Measurements from ENCODE around the gene KYAT1. TPM values are rescaled to one million over a fixed set of nuclear protein-coding genes. Genes with fewer than 3 reads are reported as not detected.

The KYAT1 gene
- total RNA-seq, 1 experiment from 2014 or later = 11.8 TPM

DNA sequence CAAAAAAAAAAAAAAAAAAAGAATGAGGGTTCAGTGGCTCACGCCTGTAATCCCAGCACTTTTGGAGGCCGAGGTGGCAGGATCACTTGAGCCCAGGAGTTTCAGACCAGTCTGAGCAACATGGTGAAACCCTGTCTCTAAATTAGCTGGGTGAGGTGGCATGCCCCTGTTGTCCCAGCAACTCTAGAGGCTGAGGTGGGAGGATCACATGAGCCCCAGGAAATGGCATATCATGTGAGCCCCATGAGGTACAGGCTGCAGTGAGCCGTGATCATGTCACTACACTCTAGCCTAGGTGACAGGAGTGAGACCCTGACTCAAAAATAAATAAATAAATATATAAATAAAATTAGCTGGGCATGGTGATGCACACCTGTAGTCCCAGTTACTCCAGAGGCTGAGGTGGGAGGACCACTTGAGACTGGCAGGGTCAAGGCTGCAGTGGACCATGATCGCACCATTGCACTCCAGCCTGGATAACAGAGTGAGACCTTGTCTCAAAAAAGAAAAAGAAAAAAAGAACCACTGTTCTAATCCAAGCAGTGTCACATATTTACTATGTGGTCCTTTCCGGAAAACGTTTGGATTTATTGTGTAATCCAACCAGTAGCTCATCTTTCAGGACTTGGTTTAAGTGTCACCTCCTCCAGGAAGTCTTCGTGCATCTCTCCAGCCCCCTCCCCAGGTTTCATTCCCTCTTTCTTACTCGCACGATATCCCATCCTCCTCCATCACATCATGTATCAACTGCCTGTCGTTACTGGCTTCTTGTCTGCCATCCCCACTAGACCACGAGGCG is 39.9 kb downstream of the KYAT1 start:
- DNase-seq (ENCODE audit: low spot score) = no peak

DNA sequence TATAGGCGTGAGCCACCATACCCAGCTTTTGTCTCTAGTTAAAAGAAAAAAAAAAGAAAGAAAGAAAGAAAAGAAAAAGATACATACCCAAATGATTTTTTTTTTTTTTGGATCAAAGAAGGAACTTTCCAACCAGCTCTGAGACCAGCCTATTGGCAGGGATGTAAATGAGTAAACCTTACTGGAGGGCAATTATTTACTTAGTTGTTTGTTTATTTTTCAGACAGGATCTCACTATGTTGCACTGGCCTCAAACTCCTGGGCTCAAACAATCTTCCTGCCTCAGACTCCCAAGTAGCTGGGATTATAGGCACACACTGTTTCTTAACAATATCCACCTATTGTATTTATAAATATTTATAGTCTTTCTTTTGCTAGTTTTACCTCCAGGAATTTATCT is 41.2 kb downstream of the KYAT1 start:
- DNase-seq (ENCODE audit: low spot score) = no peak

- DNase-seq (ENCODE audit: low spot score) = no peak
These were observed 43.4 kb downstream of the KYAT1 start for GRCh38 chr9:128838338-128838737.

GRCh38 chr9:128836509-128837145 is 45.1 kb downstream of the KYAT1 start:
- no peak for DNase-seq (ENCODE audit: low spot score)

DNA sequence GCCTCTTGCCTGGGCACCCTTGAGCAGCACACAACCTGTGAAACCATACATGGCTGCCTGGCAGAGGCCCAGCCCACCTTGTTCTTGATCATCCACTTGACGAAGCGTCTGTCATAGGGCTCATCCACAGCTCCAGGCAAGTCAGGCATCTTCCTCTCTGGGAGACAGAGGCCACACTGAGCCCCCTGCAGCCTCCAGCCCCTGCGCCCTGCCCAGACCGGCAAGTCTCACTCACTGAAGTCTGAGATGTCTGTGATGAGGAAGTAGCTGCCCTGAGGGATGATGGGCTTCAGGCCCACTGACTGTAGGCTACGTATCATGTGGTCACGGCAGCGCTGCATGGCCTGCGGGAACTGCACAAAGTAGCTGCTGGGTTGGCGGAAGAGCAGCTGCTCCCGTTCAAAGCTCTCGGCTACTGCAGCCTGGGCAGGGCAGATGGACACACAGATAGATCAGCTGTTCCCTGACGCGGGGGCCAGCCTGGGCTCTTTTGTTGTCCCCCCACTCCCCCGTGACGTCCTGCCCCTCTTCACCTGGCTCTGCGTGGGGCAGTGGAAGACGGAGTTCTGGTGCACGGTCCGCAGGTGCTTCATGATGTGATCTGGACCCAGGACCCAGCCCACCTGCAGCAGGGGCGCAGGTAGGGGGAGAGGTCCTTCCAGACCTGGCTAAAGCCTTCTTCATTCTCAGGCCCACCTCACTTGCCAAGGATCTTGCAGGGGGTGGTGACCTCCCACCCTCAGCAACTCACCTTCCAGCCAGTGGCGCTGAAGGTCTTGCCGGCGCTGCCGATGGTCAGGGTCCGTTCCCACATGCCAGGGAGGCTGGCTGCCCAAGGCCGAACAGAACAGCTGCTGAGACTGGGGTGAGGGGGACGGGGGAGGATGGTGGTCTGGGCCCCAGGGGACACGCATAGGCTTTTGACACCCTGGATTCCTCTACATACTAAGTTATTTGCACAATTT is 46.2 kb downstream of the KYAT1 start:
- DNase-seq (ENCODE audit: low spot score) = no peak

GRCh38 chr9:128833696-128834095 is 48.1 kb downstream of the KYAT1 start:
- DNase-seq (ENCODE audit: low spot score) = no peak

- DNase-seq (ENCODE audit: low spot score) = peak; percentile 95
These were observed 52.1 kb downstream of the KYAT1 start, which contains the start of gene SPOUT1 for GRCh38 chr9:128829477-128830251. Gene SPOUT1 (minus strand): TSS chr9:128829794. CDS start chr9:128829780, 14 bp downstream.

GRCh38 chr9:128828719-128829452 is 52.9 kb downstream of the KYAT1 start:
- peak; percentile 12 for DNase-seq (ENCODE audit: low spot score)

- no peak for DNase-seq (ENCODE audit: low spot score)
These were observed 53.5 kb downstream of the KYAT1 start for GRCh38 chr9:128828267-128828666.

DNA sequence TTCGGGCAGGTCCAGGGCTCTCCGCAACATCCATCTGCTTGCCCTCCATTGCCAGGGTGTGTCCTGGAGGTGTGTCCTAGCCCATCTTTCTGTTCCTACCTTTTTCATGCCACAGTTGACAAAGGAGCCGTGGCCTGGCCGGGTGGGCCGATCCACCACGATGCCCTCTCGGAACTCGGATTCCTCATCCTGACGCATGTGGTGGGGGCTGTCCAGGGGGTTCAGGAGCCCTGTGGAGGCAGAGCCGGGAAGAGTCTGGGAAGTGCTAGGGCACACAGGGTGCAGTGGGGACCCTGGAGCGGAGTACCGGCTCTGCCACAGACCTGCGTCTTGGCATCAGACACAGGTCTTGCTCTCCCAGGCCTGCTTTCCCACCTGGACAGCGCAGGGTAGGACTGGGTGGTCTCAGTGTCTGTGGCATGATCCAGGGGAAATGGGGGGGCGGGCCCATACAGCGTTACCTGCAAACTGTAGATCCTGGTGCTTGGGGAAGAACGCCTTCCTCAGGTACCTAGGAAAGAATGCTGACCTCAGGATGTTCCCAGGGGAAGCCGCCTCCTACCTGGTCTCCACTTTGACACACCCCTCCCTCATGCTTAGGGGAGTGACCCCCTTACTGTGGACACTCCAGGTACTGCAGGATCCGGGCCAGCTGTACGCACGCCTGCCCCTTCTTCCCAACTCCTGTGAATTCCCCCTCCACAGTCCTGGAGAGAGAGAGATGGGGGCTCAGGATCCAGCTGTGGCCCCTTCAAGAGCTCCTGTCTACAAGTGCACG is 55.6 kb downstream of the KYAT1 start:
- DNase-seq (ENCODE audit: low spot score) = no peak

GRCh38 chr9:128824911-128825310 is 56.8 kb downstream of the KYAT1 start:
- no peak for DNase-seq (ENCODE audit: low spot score)

GRCh38 chr9:128823903-128824406 is 57.8 kb downstream of the KYAT1 start:
- DNase-seq (ENCODE audit: low spot score) = no peak

DNA sequence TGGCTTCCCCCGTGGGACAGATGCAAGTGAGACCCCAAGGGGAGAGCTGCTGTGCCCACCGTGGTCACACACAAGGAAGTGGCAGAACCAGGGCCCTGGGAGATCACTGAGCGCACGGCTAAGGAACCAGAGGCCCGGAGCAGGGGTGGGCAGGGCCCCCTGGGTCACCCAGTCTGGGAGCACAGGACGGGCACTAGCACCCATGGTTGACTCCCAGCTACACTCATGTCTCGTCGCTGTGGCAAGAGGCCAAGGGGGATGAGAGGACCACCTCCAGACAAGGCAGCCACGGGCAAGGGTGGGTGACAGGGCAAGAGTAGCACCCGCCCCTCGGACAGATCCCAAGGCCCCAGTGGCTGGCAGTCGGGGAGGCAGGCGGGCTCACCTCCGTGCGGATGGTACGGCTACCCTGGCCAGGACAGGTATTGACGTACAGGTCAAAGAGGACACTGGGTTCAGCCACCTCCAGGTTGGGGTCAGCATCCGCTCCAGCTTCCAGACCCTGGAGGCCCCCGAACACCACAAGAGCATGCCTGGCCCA is 58.3 kb downstream of the KYAT1 start:
- no peak for DNase-seq (ENCODE audit: low spot score)

GRCh38 chr9:128822407-128823042 is 59.2 kb downstream of the KYAT1 start:
- DNase-seq (ENCODE audit: low spot score) = no peak

DNA sequence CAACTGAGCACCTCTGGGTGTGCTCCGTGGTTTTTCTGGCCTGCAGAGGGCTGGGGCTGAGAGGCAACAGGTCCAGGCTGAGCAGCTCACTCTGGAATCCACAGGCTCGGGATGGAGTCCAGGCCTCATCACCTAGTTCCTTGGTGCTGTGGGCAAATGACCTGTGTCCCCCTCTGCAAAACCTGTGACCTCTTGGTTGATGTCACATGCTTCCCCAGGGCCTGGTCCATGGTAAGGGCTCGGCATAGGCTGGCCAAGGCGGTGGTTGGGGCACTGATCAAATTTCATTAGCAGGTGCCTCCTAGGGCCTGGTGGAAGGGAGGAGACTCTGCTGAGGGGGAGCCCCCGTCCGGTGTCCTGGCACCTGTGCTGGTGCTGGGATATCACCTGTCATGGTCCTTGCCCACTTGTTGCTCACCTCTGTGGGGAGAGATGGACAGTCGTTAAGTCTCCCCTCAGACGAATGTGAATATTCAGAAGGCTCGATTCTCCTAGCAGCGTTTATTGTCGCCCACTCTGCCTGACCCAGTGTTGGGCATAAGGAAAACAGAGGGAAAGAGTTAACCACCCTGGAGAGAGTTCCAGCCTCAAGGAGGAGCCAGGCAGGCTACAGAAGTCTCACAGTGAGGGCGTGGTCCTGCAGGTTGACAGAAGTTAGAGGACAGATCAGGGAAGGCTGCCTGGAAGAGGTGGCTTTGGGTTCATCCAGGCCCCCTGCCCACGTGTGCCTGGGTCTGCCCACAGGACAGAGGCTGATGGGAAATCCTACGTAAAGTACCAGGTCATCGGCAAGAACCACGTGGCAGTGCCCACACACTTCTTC is 60.0 kb downstream of the KYAT1 start:
- no peak for DNase-seq (ENCODE audit: low spot score)

DNA sequence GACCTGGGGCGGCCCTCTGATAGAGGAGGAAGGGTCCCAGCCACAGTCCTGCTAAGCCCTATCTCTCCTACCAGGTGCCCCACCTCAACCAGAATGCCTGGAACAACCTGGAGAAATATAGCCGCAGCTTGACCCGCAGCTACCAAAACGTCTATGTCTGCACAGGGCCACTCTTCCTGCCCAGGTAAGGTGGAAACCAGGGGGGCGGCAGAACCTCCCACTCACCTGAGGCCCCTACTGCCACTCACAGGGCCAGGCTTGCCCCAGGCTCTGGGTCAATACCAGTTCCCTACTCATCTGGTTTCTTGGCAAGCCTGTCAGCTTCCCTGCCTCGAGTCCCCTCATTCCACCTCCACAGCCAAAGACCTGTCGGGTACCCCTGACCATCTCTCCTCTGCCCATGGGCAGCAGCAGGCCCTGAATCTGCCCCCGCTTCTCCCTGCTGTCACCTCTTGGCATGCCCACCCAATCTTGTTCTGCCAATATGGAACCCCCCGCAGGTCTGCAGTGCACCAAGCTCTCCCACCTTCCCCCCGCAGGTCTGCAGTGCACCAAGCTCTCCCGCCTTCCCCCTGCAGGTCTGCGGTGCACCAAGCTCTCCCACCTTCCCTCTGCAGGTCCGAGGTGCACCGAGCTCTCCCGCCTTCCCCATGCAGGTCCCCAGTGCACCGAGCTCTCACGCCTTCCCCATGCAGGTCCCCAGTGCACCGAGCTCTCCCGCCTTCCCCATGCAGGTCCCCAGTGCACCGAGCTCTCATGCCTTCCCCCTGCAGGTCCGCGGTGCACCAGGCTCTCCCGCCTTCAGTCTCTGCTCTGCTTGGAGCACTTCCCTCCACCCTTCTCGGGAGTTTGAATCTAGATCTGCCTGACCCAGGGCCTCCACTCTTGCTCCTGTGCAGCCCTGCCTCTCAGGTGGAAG is 60.8 kb downstream of the KYAT1 start:
- DNase-seq (ENCODE audit: low spot score) = no peak

Measured in HT-29 (cell line).